GM18517 (cell line): Measurements from ENCODE around the gene TNFRSF11A.

Experiments
- ATAC-seq: cut with Tn5 transposase; IDR thresholded peaks from one replicate; pipeline ENCODE4 v1.9.1; 2021; ENCODE audit warnings: mild to moderate bottlenecking, moderate library complexity; ENCODE audit not compliant: unreplicated experiment

Gene TNFRSF11A

GRCh38 chr18:62324917-62325805 lies at the start of gene TNFRSF11A:
TNFRSF11A (plus strand) TSS chr18:62325310; CDS start chr18:62325353, 43 bp downstream.
- no peak for ATAC-seq

GRCh38 chr18:62277045-62277444 lies 48.1 kb upstream of the TNFRSF11A start:
- no peak for ATAC-seq

- ATAC-seq: no peak
These were observed 45.5 kb upstream of the TNFRSF11A start for GRCh38 chr18:62279561-62279960.

- no peak for ATAC-seq
These were observed 45.1 kb upstream of the TNFRSF11A start for GRCh38 chr18:62280058-62280457.

GRCh38 chr18:62280786-62281185 lies 44.3 kb upstream of the TNFRSF11A start:
- no peak for ATAC-seq

- no peak for ATAC-seq
These were observed 43.4 kb upstream of the TNFRSF11A start for GRCh38 chr18:62281684-62282083.

GRCh38 chr18:62282188-62282629 lies 42.9 kb upstream of the TNFRSF11A start:
- no peak for ATAC-seq

- no peak for ATAC-seq
These were observed 40.5 kb upstream of the TNFRSF11A start for GRCh38 chr18:62284637-62285036.

GRCh38 chr18:62285281-62285680 lies 39.8 kb upstream of the TNFRSF11A start:
- no peak for ATAC-seq

- peak; percentile 35 for ATAC-seq
These were observed 37.1 kb upstream of the TNFRSF11A start for GRCh38 chr18:62287781-62288664.

GRCh38 chr18:62288665-62289008 lies 36.5 kb upstream of the TNFRSF11A start:
- peak; percentile 58 for ATAC-seq

- peak; percentile 48 for ATAC-seq
These were observed 36.1 kb upstream of the TNFRSF11A start for GRCh38 chr18:62289047-62289446.

- ATAC-seq: no peak
These were observed 31.0 kb upstream of the TNFRSF11A start for GRCh38 chr18:62294073-62294472.

- no peak for ATAC-seq
These were observed 24.6 kb upstream of the TNFRSF11A start for GRCh38 chr18:62300359-62300963.

- no peak for ATAC-seq
These were observed 23.8 kb upstream of the TNFRSF11A start for GRCh38 chr18:62301322-62301721.

GRCh38 chr18:62312851-62313250 lies 12.3 kb upstream of the TNFRSF11A start:
- ATAC-seq: no peak

- no peak for ATAC-seq
These were observed 6.6 kb upstream of the TNFRSF11A start for GRCh38 chr18:62318228-62319180.

- no peak for ATAC-seq
These were observed 3.9 kb upstream of the TNFRSF11A start for GRCh38 chr18:62321201-62321600.

GRCh38 chr18:62323483-62324180 lies 1.5 kb upstream of the TNFRSF11A start:
- no peak for ATAC-seq
